GM21367 (cell line): ENCODE measurements around the gene ADAMTSL3.
"Not testable (repeated sequence)": the region's sequence is repeated elsewhere in the genome, so short reads cannot be mapped to it uniquely, and the experiment has no call there.

Source experiments
- ATAC-seq: cut with Tn5 transposase; IDR thresholded peaks from one replicate; pipeline ENCODE4 v1.9.1; 2021; ENCODE audit not compliant: unreplicated experiment

Gene ADAMTSL3

DNA sequence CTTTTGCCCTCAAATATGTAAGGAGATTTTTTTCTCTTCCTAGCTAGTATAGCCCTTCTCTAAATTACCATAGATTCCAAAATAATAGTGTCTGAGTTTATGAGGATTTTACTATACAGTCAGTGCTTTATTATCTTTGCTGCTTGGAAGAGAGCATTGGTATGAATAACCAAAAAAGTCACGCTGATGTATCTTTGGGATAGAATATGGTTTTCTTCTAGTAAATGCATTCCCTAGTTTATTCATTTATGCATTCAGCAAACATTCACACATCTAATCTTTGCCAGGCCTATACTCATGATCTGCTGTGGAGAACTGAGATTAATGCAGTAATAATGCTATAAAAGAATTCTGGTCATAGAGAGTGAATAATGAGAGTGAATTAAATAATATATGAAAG lies 356.3 kb downstream of the ADAMTSL3 start:
- no peak for ATAC-seq

DNA sequence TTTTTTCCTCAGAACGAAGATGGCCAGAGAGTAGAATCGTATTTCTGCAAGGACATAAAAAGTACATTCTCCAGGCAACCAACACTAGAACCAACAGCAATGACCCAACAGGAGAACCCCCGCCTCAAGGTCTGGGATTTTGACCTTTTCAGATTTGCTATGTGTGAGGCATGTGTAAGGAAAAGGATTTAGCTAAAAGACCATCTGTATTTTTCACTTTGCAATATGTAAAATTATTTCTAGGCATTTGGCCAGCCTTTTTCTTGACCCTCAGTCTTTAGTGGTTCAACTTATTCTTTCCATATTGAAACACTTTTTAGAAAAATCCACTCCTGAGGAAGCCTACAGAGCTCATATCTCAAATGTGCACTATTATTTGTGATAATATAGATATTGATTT lies 362.4 kb downstream of the ADAMTSL3 start:
- no peak for ATAC-seq

DNA sequence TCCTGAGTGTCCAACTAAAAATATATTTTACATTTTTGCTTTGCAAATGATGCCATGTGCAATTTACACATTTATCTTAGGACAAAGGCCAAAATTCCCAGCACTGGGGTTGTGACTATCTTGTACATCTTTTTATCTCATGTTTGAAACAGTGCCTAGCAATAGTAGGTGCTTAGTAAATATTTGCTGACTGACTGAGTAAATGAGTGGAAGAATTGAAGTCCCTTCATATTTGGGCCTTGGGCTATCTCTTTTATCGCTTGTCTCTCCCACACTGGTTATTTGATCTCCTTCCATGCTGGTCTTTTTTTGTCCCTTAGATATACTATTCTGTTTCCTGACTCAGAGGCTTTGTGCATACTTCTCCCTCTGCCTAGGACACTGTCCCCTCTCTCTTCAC lies 368.6 kb downstream of the ADAMTSL3 start:
- ATAC-seq = no peak

DNA sequence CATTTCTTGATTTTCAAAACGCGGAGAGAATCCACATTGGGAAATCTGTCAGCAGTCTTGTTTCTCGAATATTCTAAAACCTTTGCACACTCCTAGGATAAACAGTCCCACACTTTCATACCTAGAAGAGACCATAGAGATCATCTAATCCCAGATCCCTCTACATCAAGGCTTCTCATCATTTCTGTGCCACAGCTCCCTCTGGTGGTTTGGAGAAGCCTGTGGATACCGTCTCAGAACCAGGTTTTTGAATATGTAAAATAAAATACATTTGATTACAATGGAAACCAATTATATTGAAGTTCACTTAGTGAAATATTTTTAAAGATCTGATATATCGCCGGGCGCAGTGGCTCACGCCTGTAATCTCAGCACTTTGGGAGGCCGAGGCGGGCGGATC lies 369.7 kb downstream of the ADAMTSL3 start:
- ATAC-seq = no peak

DNA sequence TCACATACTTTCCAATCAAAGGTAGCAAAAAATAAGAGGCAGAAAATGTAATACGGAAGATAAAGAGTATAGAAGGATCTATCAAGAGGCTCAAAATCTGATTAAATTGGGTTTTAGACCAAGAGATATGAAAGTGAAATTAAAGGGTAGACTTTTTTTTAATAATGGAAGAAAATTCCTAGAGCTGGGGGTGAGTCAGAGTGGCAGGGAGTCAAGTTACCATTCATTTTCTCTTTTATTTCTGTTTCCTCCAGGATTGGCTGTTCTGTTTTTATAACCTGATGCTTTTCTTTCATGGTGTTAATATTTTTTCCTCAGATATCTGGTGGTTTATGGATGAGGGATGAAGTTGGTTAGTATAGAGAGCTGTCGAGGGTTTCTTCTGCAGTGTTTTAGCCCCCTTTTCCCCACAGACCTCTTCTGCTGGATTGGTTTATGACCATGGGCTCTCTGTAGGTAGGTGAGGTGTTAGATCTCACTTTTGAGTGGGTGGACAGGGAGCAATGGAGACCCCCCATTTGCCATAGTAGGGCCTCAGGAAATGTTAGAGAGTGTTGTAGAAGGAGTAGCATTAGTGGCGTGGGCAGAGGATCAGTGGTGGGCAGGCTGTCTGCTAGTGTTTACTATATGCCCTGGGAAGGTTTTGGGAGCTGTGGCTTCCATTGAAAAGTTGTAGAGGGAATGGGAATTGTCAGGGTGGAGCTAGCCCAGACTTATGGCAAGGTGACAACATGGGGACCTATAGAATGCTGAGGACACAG lies 380.1 kb downstream of the ADAMTSL3 start:
- no peak for ATAC-seq

DNA sequence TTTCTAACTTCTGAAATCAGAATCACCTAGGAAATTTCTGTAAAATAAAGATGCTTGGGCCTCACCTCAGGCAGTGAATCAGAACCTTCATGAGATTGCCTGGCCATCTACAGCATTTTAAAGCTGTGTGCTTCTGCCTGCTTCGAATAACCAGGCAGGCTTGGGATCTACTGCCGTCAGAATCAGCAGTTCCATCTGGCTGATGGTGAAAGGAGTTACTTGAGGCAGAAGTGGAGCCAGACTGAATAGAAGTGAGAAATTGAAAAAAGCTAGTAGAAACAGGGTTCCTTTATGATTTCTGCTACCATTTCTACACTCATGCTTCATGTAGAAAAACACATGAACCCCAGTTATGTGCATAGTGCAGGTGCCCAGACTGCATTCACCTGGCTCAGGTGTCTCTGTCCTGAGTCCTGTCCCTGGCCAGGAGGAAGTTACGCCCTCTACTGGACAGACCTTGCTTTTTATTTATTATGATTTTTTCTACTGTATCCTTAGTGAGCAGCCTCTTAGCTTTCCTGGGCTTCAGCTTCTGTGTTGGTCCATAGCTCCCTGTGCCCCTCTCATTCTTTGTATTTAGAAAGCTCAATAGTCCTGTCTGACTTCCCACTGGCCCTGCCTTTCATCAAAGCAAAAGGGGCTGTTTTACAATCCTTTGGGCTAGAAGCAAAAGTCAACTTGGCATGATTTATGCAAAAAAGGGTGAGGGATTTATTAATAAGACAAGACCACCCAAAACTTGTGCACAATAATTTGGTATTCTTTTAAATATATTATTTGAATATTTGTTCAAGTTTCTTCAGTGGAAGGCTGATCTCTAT lies 380.9 kb downstream of the ADAMTSL3 start:
- no peak for ATAC-seq

DNA sequence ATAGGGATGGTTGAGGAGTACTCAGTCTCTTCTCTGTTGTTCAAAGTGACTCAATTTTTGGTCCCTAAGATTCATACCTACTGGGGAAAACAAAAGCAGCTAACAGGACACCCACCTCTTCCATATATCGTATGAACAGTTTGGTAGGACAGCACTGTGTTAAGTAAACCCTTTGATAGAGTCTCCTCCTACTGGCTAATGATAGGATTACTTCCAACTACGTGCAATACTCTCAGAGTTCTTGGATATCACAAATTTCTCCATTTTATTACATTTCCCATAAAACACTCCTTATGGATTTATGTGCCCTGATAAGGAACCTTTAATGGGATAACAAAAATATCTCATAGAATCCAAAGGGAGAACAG lies 381.5 kb downstream of the ADAMTSL3 start:
- ATAC-seq = no peak

DNA sequence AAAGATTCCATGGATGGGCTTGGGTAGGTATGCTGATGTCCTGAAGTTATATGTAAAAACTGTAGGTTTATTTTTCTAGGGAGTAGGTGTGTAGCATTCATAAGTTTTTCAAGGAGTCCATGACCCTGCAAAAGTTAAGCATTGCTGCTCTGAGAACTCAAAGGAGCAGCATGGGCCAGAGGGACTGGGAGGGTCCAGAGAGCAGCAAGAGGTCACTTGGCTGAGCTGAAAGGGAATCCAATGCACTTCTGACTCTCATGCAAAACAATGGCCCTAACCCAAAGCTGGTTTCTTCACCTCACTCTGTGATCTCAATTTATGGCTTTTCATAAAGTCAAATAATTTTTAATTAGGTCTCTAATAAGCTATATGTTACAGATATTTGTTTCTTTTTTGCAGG lies 383.4 kb downstream of the ADAMTSL3 start:
- ATAC-seq = no peak

DNA sequence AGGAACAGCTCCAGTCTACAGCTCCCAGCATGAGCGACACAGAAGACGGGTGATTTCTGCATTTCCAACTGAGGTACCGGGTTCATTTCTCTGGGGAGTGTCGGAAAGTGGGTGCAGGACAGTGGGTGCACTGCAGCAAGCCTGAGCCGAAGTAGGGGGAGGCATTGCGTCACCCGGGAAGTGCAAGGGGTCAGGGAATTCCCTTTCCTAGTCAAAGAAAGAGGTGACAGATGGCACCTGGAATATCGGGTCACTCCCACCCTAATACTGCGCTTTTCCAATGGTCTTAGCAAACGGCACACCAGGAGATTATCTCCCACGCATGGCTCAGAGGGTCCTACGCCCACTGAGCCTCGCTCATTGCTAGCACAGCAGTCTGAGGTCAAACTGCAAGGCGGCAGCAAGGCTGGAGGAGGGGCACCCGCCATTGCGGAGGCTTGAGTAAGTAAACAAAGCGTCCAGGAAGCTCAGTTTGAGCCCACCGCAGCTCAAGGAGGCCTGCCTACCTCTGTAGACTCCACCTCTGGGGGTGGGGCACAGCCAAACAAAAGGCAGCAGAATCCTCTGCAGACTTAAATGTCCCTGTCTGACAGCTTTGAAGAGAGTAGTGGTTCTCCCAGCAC lies 388.6 kb downstream of the ADAMTSL3 start:
- not testable (repeated sequence) for ATAC-seq

DNA sequence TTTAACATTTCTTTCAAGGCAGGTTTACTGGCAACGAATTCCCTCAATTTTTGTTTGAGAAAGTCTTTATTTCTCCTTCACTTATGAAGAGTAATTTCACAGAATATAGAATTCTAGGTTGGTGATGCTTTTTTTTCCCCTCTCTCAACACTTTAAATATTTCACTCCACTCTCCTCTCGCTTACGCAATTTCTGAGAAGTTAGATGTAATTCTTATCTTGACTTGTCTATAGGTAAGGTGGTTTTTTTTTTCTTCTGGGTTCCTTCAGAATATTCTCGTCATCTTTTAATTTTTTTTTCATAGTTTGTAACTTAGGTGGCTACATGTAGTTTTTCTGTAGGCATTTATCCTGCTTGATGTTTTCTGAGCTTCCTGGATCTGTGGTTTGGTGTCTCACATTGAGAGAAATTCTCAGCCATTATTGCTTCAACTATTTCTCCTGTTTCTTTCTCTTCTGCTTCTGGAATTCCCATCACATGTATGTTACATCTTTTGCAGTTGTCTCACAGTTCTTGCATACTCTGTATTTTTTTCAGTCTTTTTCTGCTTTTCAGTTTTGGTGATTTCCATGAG lies 392.2 kb downstream of the ADAMTSL3 start:
- ATAC-seq = no peak

DNA sequence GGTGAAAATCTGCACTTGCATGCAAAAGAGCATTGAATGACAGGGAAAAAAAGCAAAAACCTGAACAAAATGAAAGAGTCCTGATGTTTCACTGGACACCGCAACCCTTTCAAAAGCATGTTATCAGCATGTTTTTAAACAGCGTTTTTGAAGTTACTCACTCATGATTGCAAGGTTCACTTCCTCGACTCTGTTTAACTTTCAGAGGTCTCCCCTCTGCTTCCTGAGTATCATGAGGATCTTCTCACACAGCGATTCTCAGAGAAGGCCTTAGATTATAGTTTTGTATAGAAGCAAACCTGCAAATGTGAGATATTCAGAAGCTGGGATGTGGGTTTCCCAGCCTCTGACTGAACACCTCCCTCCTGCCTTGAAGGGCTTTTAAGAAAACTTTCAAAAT lies 395.6 kb downstream of the ADAMTSL3 start:
- ATAC-seq = not testable (repeated sequence)

DNA sequence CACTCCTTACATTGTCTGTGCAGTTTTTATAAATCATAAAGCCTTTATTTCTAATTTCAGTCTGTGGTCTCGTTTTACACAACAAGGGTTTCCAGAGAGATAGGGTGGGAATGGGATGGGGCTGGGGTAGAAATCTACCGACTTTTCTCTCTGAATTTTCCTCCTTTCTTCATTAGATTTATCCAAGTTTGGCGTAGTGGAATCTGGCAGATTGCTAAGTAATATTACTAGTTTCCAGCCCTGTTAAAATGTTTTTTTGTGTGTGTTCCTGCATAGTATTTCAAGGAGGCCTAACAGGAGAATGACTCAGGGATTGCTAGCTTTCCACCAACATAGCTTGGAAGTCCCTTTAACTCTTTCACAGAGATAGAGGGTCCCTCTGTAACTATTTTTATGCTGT lies 396.2 kb downstream of the ADAMTSL3 start:
- ATAC-seq = no peak

DNA sequence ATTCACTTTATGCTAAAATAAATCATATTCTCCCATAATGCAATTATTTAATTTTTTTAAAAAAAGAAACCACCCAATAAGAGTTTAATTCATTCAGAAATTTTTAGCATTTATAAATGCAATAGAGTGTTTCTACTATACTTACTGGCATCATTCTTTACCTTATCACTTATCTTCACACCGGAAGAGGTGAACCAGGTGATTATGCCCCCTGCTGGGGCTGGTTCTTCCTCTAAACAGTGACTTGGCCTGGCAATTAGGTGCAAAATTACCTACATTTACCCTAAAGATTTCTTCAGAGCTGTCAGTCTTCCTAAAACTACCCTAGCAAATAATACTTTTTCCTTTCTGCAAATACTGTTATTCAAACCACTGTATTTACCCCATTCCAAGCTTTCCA lies 397.2 kb downstream of the ADAMTSL3 start:
- not testable (repeated sequence) for ATAC-seq

DNA sequence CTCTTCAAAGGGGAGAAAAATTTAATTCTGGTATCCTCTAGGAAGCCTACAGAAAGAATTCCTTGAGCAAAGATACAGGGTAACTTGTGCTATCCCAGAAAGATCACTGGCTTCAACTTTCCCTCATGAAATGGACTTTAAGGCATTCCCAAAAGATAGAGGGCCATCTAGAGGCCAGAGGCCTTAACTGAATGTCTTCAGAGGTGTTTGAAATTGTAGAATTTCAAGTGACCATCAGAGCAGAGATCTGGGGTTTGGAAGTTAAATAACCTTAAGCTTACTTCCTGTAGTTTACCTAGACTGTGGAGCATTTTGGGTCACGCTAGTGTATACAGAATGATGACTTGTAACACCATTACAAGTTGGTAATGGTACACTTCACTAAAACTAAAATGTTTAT lies 400.6 kb downstream of the ADAMTSL3 start:
- not testable (repeated sequence) for ATAC-seq

DNA sequence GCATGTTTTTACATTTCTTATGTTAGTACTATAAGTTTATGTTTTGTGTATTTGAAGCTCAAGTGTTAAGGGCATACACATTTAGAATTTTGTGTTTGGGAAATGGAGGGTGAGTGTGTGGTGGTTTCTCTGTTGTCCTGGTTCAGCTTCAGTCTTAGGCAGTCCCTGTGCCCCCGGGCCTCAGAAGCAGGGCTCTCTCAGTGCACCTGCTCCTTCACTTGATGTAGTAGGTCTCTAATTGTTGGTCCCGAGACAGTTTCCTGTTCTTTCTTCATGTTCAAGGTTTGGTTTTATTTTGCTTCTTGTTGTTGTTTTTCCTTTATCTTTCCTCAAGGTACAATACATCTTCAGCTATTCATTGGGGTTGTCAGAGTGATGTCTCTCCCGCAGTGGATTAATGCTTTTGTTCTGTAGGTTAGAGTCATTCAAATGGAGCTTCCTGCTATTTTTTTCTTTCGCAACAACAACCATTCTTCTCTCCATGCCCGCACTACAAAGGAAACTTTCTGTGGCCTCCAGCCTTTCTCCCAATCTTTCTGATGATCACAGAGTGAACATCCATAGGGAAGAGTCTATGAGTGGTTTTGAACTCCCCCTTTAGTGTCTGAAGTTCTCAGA lies 403.9 kb downstream of the ADAMTSL3 start:
- no peak for ATAC-seq

DNA sequence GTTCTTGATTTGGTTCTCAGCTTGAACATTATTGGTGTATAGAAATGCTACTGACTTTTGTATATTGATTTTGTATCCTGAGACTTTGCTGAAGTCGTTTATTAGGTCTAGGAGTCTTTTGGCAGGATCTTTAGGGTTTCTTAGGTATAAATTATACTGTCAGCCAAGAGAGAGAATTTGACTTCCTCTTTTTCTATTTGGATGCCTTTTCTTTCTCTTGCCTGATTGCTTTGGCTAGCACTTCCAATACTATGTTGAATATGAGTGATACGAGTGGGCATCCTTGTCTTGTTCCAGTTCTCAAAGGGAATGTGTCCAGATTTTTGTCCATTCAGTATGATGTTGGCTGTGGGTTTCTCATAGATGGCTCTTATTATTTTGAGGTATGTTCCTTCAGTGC lies 409.8 kb downstream of the ADAMTSL3 start:
- ATAC-seq = not testable (repeated sequence)

DNA sequence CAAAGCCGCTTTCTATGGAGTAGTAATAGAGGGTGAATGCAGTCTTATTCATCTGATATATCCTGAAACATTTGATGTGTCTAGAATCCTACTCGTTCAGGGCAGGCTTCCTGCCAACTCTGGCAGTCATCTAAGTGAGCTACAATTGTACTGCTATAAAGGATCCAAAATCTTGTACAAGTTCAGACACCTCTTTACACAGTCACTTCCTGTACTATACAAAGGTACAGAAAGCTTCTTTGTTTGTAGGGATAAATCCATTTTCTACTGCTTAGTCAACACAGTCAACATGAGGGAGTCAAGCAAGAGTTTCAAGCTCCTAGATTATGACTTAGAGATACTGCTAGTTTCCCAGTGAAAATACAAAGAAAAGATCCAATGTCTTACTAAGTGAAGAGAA lies 414.8 kb downstream of the ADAMTSL3 start:
- ATAC-seq = not testable (repeated sequence)

DNA sequence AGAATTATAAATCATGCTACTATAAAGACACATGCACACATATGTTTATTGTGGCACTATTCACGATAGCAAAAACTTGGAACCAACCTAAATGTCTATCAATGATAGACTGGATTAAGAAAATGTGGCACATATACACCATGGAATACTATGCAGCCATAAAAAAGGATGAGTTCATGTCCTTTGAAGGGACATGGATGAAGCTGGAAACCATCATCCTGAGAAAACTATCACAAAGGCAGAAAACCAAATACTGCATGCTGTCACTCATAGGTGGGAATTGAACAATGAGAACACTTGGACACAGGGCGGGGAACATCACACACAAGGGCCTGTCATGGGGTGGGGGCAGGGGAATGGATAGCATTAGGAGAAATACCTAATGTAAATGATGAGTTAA lies 424.1 kb downstream of the ADAMTSL3 start:
- ATAC-seq = not testable (repeated sequence)

DNA sequence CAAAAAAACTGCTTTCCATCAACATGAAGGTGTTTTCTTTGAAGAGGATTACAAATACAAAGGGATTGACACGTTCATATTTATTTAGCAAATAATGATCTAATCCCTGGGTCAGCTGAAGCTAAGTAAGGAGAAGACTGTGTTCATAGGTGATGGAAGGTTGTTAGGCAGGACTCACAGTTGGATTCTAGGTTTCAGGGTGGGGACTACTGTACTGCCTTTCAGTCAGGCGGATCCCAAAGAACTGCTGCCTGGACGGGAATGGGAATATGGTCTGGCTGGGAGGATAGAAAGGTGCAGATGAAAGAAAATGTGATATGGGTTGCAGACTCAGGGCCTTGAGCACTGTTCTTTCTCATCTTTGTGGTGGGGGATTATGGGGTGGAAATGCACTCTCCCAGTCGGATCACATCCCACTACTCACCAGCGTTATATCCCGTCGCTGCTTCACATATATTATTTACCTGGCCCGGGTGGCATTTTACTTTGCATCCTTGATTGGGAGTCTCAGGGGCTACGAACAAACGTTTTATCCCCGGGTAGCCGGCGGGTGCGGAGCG lies 425.5 kb downstream of the ADAMTSL3 start:
- ATAC-seq = not testable (repeated sequence)

DNA sequence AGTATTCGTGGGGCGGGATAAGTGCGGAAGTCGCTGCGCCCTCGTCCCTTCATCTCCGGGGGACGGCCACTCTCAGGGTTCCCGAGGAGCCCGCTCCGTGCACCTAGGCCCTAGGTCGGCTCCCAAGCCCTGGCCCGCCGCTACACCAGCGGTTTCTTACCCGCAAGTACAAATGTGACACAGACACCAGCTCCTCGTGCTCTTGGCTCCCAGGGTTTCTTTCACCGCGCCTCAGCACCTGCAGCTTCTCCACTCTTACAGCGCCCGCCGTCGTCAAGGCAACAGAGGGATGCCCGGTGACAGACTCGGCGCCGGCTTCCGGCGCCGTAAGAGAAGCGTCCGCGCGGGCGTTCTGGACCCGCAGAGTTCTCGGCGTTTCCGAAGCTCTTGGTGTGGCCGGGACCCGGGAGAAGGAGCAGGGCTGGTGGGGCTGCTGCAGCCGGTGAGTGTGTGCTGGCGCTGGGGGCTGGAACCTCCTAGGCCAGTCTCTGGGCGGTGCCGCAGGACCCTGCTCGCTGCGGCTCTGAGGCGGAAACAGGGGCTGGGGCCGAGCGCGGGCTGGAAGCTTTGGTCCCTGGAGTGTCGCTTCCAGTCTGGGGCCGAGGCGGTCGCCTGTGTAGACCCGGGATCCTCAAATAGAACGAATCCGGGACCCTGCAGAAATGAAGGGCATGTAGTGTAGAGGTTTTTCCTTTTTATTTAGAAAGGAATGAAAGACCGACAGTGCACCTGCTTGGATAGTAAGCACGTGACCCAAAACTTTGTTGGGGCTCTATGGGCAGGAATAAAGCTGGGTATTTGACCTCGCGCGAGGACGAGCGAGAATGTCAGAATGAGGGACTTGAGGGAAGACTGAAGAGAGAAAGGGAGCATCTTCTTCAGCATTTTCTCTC lies 426.2 kb downstream of the ADAMTSL3 start:
- ATAC-seq = peak; percentile 92
